ENCODE measurements around the gene PLCH1. TPM values are rescaled to one million over a fixed set of nuclear protein-coding genes. Genes with fewer than 3 reads are reported as not detected.

Gene PLCH1
- total RNA-seq, 1 experiment from 2014 or later: 3.1 TPM

GRCh38 chr3:155782390-155782953 is 37.6 kb upstream of the PLCH1 start:
- TF ChIP-seq CTCF (conservative IDR thresholded peaks at IDR 0.05; ENCODE audit: low read depth, low read length) (no peak), EZH2 (IDR thresholded peaks at IDR 0.05; ENCODE audit: borderline replicate concordance, low read depth, low read length, poor library complexity, severe bottlenecking) (no peak)
- BruUV-seq (replicated peaks): no TSS peak
- POLR2A ChIA-PET (ENCODE audit: low non-redundant PET): no interaction called here
- no peak overlapping the region for H3K27ac ChIP-seq (ENCODE audit: low read depth, low read length, poor library complexity, severe bottlenecking)
- no peaks in the 10 kb centered on the region for H3K27me3 ChIP-seq (replicated peaks; ENCODE audit: insufficient read depth, low read depth, low read length, poor library complexity)
- CTCF ChIA-PET: interaction anchor here (0.6 kb wide), 1 partner anchor 11 kb away, joined by 4 read pairs; no protein-coding TSS in a partner anchor
- peaks cover 13% of the 10 kb centered on the region for H3K9me3 ChIP-seq (ENCODE audit: low read depth, low read length, poor library complexity, severe bottlenecking)
- intact Hi-C loops (cut with micrococcal nuclease; ENCODE audit: unreplicated experiment): no loop called here
- H3K4me1 ChIP-seq (ENCODE audit: insufficient read depth, low read length, poor library complexity, severe bottlenecking): no peaks in the 10 kb centered on the region
- H3K4me3 ChIP-seq (ENCODE audit: low read depth, low read length, poor library complexity, severe bottlenecking): no peak overlapping the region
- no peak for DNase-seq (ENCODE audit: low spot score)
- no peaks in the 10 kb centered on the region for H3K36me3 ChIP-seq (ENCODE audit: insufficient read depth, low read length, poor library complexity, severe bottlenecking)

GRCh38 chr3:155780291-155780690 is 35.4 kb upstream of the PLCH1 start:
- no peaks in the 10 kb centered on the region for H3K4me1 ChIP-seq (ENCODE audit: insufficient read depth, low read length, poor library complexity, severe bottlenecking)
- CTCF ChIA-PET: interaction anchor here (0.9 kb wide), 1 partner anchor 26 kb away, joined by 4 read pairs; the partner anchor contains the start of gene C3orf33
- TF ChIP-seq CTCF (conservative IDR thresholded peaks at IDR 0.05; ENCODE audit: low read depth, low read length): no peak
- TF ChIP-seq EZH2 (IDR thresholded peaks at IDR 0.05; ENCODE audit: borderline replicate concordance, low read depth, low read length, poor library complexity, severe bottlenecking): no peak
- H3K36me3 ChIP-seq (ENCODE audit: insufficient read depth, low read length, poor library complexity, severe bottlenecking): no peaks in the 10 kb centered on the region
- H3K9me3 ChIP-seq (ENCODE audit: low read depth, low read length, poor library complexity, severe bottlenecking): peaks cover 13% of the 10 kb centered on the region
- POLR2A ChIA-PET (ENCODE audit: low non-redundant PET): interaction anchor here (0.6 kb wide), 1 partner anchor 32 kb away, joined by 3 read pairs; no protein-coding TSS in a partner anchor
- no TSS peak for BruUV-seq (replicated peaks)
- no peaks in the 10 kb centered on the region for H3K27me3 ChIP-seq (replicated peaks; ENCODE audit: insufficient read depth, low read depth, low read length, poor library complexity)
- intact Hi-C loops (cut with micrococcal nuclease; ENCODE audit: unreplicated experiment): no loop called here
- H3K4me3 ChIP-seq (ENCODE audit: low read depth, low read length, poor library complexity, severe bottlenecking): no peak overlapping the region
- DNase-seq (ENCODE audit: low spot score): no peak
- H3K27ac ChIP-seq (ENCODE audit: low read depth, low read length, poor library complexity, severe bottlenecking): no peak overlapping the region

GRCh38 chr3:155778462-155778861 is 33.6 kb upstream of the PLCH1 start:
- no peaks in the 10 kb centered on the region for H3K4me1 ChIP-seq (ENCODE audit: insufficient read depth, low read length, poor library complexity, severe bottlenecking)
- H3K9me3 ChIP-seq (ENCODE audit: low read depth, low read length, poor library complexity, severe bottlenecking): peaks cover 13% of the 10 kb centered on the region
- H3K36me3 ChIP-seq (ENCODE audit: insufficient read depth, low read length, poor library complexity, severe bottlenecking): no peaks in the 10 kb centered on the region
- no peak overlapping the region for H3K4me3 ChIP-seq (ENCODE audit: low read depth, low read length, poor library complexity, severe bottlenecking)
- CTCF ChIA-PET: no interaction called here
- no TSS peak for BruUV-seq (replicated peaks)
- no peak for TF ChIP-seq EZH2 (IDR thresholded peaks at IDR 0.05; ENCODE audit: borderline replicate concordance, low read depth, low read length, poor library complexity, severe bottlenecking)
- TF ChIP-seq CTCF (conservative IDR thresholded peaks at IDR 0.05; ENCODE audit: low read depth, low read length): no peak
- no peak for DNase-seq (ENCODE audit: low spot score)
- H3K27ac ChIP-seq (ENCODE audit: low read depth, low read length, poor library complexity, severe bottlenecking): no peak overlapping the region
- intact Hi-C loops (cut with micrococcal nuclease; ENCODE audit: unreplicated experiment): no loop called here
- no peaks in the 10 kb centered on the region for H3K27me3 ChIP-seq (replicated peaks; ENCODE audit: insufficient read depth, low read depth, low read length, poor library complexity)
- POLR2A ChIA-PET (ENCODE audit: low non-redundant PET): no interaction called here

Data from A673 (cell line).